GM12878 (cell line): Measurements from ENCODE around the gene SLC4A5. TPM values are rescaled to one million over a fixed set of nuclear protein-coding genes. Genes with fewer than 3 reads are reported as not detected.

Experiments
- CBX5 ChIP-seq: sonication (generic); IDR thresholded peaks from 2 replicates; pipeline ENCODE4 v1.6.1; 2016; ENCODE audit warnings: low read depth, moderate library complexity, mild to moderate bottlenecking, inconsistent platforms
- HDAC6 ChIP-seq: fragments of 200-600 bp; sonication (generic); IDR thresholded peaks from one replicate; pipeline ENCODE4 v1.8.0; 2017; ENCODE audit warnings: antibody characterized with exemption; ENCODE audit not compliant: unreplicated experiment
- MYB ChIP-seq: fragments of 150-350 bp; IDR thresholded peaks from 2 replicates; pipeline ENCODE4 v1.6.1; 2014; ENCODE audit warnings: mild to moderate bottlenecking, low read depth, low read length, borderline replicate concordance
- POLR2A ChIP-seq: IDR thresholded peaks from 2 replicates; pipeline ENCODE4 v1.6.1; 2011; ENCODE audit warnings: low read depth, mild to moderate bottlenecking, low read length
- RCOR1 ChIP-seq: conservative IDR thresholded peaks from 2 replicates; pipeline ENCODE4 v1.6.1; 2012; ENCODE audit warnings: low read depth, low read length, improper control_type of control experiment
- RFX5 ChIP-seq: IDR thresholded peaks from 2 replicates; pipeline ENCODE4 v1.6.1; 2011; ENCODE audit warnings: low read depth, low read length, improper control_type of control experiment
- YBX1 ChIP-seq: fragments of 450-650 bp; IDR thresholded peaks from 2 replicates; pipeline ENCODE4 v1.6.1; 2016; ENCODE audit warnings: antibody characterized with exemption
- ZNF207 ChIP-seq: fragments of 450-650 bp; IDR thresholded peaks from 2 replicates; pipeline ENCODE4 v1.6.1; 2014; ENCODE audit warnings: antibody characterized with exemption, mild to moderate bottlenecking, borderline replicate concordance
- polyA plus RNA-seq, 11 experiments: library from polyadenylated mRNA; depleted of rRNA in 4 of 11; unstranded in 6 of 11; stranded (reverse) in 5 of 11; fragments of >200 nt; fragmentation: Nextera tagmentation in 4 of 11; fragmentation: Illumina TruSeq in 1 of 11; extraction: Ambion mirVana in 4 of 11; extraction: Trizol in 1 of 11; gene quantifications; 1 replicate in 1 of 11; 2 replicates in 10 of 11; pipeline versions ENCODE4 v1.2.1 to v1.2.3, GENCODE V29; 2011 to 2016; ENCODE audit warnings: inconsistent platforms in 2 of 11, missing spikeins in 2 of 11, low read depth in 1 of 11
- total RNA-seq, 4 experiments: library from RNA; depleted of rRNA in 3 of 4; stranded (reverse); fragments of >200 nt in 3 of 4; fragmentation: Illumina TruSeq in 1 of 4; extraction: Trizol in 1 of 4; gene quantifications; 2 replicates each; pipeline versions ENCODE4 v1.2.1 to v1.2.3, GENCODE V29; 2013 to 2021
- TF ChIP-seq, protein P1 (sequence below): IDR thresholded peaks from 2 replicates; pipeline ENCODE4 v1.6.1; 2011; ENCODE audit warnings: borderline replicate concordance, low read depth, mild to moderate bottlenecking, moderate library complexity, low read length; ENCODE audit not compliant: insufficient read depth, poor library complexity, severe bottlenecking
- TF ChIP-seq, protein P2 (sequence below): IDR thresholded peaks from 2 replicates; pipeline ENCODE4 v1.6.1; 2011; ENCODE audit warnings: low read depth, mild to moderate bottlenecking, low read length, moderate library complexity, borderline replicate concordance; ENCODE audit errors: extremely low read depth
- TF ChIP-seq, protein P3 (sequence below): fragments of 150-350 bp; IDR thresholded peaks from 2 replicates; pipeline ENCODE4 v1.6.1; 2016; ENCODE audit warnings: low read depth, low read length
- TF ChIP-seq, protein P4 (sequence below): fragments of 450-650 bp; IDR thresholded peaks from 2 replicates; pipeline ENCODE4 v1.6.1; 2017; ENCODE audit warnings: mild to moderate bottlenecking, moderate library complexity

SLC4A5 gene
- total and polyA plus RNA-seq, 10 of the 15 experiments (the other 5 are each of a cell fraction or from before 2014, with no cell fraction given), result 0.15 to 4.7 (median 1.6) TPM

DNA sequence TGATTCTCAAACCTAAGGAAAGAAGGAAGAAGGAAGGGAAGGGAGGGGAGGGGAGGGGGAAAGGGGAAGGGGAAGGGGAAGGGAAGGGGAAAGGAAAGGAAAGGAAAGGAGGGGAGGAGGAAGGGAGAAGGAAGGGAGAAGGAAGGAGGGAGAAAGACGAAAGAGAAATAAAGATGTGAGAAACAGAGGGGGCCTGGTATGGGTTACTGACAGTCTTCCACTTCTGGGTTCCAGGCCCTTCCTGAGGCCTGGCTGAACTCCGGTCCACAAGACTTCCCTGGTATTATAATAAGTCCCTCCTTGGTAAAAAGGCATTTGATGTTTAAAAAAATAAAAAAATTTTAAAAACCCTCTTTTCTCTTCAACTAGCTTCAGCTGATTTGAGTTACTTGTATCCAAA is 17.4 kb downstream of the SLC4A5 start (continued):
- TF ChIP-seq, protein P1, sequence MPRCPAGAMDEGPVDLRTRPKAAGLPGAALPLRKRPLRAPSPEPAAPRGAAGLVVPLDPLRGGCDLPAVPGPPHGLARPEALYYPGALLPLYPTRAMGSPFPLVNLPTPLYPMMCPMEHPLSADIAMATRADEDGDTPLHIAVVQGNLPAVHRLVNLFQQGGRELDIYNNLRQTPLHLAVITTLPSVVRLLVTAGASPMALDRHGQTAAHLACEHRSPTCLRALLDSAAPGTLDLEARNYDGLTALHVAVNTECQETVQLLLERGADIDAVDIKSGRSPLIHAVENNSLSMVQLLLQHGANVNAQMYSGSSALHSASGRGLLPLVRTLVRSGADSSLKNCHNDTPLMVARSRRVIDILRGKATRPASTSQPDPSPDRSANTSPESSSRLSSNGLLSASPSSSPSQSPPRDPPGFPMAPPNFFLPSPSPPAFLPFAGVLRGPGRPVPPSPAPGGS, result no peak
- TF ChIP-seq, protein P2, sequence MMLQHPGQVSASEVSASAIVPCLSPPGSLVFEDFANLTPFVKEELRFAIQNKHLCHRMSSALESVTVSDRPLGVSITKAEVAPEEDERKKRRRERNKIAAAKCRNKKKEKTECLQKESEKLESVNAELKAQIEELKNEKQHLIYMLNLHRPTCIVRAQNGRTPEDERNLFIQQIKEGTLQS, result no peak
- TF ChIP-seq POLR2A, result no peak
- TF ChIP-seq, protein P3, sequence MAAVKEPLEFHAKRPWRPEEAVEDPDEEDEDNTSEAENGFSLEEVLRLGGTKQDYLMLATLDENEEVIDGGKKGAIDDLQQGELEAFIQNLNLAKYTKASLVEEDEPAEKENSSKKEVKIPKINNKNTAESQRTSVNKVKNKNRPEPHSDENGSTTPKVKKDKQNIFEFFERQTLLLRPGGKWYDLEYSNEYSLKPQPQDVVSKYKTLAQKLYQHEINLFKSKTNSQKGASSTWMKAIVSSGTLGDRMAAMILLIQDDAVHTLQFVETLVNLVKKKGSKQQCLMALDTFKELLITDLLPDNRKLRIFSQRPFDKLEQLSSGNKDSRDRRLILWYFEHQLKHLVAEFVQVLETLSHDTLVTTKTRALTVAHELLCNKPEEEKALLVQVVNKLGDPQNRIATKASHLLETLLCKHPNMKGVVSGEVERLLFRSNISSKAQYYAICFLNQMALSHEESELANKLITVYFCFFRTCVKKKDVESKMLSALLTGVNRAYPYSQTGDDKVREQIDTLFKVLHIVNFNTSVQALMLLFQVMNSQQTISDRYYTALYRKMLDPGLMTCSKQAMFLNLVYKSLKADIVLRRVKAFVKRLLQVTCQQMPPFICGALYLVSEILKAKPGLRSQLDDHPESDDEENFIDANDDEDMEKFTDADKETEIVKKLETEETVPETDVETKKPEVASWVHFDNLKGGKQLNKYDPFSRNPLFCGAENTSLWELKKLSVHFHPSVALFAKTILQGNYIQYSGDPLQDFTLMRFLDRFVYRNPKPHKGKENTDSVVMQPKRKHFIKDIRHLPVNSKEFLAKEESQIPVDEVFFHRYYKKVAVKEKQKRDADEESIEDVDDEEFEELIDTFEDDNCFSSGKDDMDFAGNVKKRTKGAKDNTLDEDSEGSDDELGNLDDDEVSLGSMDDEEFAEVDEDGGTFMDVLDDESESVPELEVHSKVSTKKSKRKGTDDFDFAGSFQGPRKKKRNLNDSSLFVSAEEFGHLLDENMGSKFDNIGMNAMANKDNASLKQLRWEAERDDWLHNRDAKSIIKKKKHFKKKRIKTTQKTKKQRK, result no peak
- TF ChIP-seq RFX5, result no peak
- TF ChIP-seq RCOR1, result no peak
- no peak for TF ChIP-seq ZNF207
- TF ChIP-seq, protein P4, sequence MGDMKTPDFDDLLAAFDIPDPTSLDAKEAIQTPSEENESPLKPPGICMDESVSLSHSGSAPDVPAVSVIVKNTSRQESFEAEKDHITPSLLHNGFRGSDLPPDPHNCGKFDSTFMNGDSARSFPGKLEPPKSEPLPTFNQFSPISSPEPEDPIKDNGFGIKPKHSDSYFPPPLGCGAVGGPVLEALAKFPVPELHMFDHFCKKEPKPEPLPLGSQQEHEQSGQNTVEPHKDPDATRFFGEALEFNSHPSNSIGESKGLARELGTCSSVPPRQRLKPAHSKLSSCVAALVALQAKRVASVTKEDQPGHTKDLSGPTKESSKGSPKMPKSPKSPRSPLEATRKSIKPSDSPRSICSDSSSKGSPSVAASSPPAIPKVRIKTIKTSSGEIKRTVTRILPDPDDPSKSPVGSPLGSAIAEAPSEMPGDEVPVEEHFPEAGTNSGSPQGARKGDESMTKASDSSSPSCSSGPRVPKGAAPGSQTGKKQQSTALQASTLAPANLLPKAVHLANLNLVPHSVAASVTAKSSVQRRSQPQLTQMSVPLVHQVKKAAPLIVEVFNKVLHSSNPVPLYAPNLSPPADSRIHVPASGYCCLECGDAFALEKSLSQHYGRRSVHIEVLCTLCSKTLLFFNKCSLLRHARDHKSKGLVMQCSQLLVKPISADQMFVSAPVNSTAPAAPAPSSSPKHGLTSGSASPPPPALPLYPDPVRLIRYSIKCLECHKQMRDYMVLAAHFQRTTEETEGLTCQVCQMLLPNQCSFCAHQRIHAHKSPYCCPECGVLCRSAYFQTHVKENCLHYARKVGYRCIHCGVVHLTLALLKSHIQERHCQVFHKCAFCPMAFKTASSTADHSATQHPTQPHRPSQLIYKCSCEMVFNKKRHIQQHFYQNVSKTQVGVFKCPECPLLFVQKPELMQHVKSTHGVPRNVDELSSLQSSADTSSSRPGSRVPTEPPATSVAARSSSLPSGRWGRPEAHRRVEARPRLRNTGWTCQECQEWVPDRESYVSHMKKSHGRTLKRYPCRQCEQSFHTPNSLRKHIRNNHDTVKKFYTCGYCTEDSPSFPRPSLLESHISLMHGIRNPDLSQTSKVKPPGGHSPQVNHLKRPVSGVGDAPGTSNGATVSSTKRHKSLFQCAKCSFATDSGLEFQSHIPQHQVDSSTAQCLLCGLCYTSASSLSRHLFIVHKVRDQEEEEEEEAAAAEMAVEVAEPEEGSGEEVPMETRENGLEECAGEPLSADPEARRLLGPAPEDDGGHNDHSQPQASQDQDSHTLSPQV, result no peak
- no peak for TF ChIP-seq HDAC6
- no peak for TF ChIP-seq YBX1
- TF ChIP-seq CBX5, result no peak
- TF ChIP-seq MYB, result no peak
- TF ChIP-seq, all 136 proteins: peak for 0
